Body of pancreas (tissue), 4 donors: ENCODE results near the gene SPRY4.

Source experiments
- CTCF ChIP-seq, 7 experiments: fragments of 450-650 bp in 4 of 7; fragments of 200-600 bp in 3 of 7; sonication (generic) in 3 of 7; IDR thresholded peaks; one replicate each; pipeline ENCODE4 v1.5.1; 2016 to 2019; ENCODE audit warnings: antibody characterized with exemption in 7 of 7
- POLR2A ChIP-seq, 3 donors: fragments of 450-650 bp; IDR thresholded peaks; one replicate each; pipeline ENCODE4 v1.6.1; 2016; ENCODE audit warnings: antibody characterized with exemption in 3 of 3, mild to moderate bottlenecking in 2 of 3

DNA sequence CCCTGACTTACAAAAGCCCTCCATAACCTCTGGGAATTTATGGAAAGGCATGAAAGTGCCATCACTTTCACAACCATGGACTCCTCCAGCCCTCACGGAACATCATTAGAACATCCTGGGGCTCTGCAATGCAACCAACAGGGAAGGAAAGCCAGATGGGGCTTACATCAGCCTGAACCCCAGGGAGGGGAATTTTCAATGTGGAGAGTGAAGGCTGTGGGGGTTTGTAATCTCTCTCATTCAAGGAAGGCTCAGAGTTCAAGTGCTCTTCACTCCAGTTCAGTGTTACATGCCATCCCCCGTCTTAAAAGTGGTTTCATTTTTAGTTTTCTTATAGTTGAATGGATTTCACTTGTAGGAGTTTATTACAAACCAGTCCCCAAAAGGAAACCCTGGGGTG, 5.7 kb downstream of the SPRY4 start:
- no peak for TF ChIP-seq POLR2A (IDR thresholded peaks at IDR 0.05)
- TF ChIP-seq CTCF (IDR thresholded peaks at IDR 0.05): no peak
